Measurements from ENCODE around the gene EXOSC2.

EXOSC2 gene

DNA sequence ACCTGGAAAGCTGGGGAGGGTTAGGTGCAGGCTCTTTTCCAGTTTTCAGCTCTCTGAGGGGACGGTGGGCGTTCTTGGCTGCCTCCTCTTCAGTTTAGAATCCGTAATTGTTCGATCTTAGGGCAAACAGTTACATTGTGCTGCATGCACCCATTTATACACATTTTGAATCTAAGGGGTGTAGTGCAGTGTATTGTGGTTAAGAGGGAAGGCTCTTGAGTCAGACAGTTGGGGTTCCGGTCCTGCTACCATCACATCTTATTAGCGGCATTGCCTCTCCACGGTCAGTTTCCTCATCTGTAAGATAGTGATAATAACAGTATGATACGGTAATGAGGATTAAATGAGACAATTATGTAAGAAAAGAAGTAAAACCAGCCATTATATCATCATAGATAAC lies 625 bp downstream of the EXOSC2 start:
- no peak for DNase-seq (ENCODE audit: low read depth, low spot score)
- in situ Hi-C loops (cut with HindIII; ENCODE audit: low sequenced_read_pairs): loop anchor here (25.0 kb wide), 1 partner anchor 168 kb away; no protein-coding TSS in a partner anchor
- TF ChIP-seq, protein P1, sequence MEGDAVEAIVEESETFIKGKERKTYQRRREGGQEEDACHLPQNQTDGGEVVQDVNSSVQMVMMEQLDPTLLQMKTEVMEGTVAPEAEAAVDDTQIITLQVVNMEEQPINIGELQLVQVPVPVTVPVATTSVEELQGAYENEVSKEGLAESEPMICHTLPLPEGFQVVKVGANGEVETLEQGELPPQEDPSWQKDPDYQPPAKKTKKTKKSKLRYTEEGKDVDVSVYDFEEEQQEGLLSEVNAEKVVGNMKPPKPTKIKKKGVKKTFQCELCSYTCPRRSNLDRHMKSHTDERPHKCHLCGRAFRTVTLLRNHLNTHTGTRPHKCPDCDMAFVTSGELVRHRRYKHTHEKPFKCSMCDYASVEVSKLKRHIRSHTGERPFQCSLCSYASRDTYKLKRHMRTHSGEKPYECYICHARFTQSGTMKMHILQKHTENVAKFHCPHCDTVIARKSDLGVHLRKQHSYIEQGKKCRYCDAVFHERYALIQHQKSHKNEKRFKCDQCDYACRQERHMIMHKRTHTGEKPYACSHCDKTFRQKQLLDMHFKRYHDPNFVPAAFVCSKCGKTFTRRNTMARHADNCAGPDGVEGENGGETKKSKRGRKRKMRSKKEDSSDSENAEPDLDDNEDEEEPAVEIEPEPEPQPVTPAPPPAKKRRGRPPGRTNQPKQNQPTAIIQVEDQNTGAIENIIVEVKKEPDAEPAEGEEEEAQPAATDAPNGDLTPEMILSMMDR (IDR thresholded peaks at IDR 0.05; ENCODE audit: low read depth, low read length): no peak

DNA sequence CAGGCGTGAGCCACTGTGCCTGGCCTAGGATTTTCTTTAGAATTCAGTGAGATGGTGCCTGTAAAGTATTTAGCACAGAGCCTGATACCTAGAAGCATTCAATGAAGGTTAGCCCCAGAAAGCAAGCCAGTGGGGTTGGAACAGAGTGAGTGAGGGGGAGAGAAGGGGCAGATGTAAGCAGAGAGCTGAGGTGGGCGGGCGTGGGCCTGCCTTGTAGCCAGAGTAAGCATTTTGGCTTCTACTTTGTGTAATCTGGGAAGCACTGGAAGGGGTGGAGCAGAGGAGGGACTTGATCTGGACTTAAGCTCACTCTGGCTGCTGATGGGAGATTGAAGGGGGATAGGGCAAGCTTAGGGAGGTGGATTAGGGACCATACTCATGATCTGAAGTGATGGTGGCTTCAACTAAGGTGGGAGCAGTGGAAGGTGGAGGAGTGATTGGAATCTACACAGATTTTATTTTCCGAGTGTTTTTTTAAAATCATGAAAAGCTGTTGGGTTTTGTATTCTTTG lies 2.6 kb downstream of the EXOSC2 start:
- TF ChIP-seq, protein P1 (IDR thresholded peaks at IDR 0.05; ENCODE audit: low read depth, low read length): no peak
- no peak for DNase-seq (ENCODE audit: low read depth, low spot score)
- in situ Hi-C loops (cut with HindIII; ENCODE audit: low sequenced_read_pairs): loop anchor here (25.0 kb wide), 1 partner anchor 166 kb away; no protein-coding TSS in a partner anchor

More for the DNA sequence above, 625 bp downstream of the EXOSC2 start:
- peak overlapping the region; percentile 92 for H3K4me3 ChIP-seq (ENCODE audit: low read depth, low read length)

DNA sequence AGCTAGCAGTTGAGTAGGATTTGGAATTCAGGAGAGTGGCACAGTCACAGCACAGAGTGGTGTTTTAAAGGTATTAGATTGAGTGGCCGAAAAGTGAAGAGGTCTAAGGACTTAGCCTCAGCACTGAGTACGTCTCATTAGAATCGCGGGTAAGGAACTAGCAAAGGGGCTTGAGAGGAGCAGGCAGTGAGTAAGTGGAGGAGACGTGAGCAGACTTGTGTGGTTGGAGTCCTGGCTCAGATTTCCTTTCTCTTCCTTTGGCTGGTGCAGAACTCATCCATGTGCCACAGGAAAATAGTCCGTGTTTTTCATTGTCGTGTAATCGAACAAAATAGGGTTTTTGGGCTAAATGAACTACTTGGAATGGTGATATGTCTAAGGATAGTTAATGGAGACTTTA lies 3.4 kb downstream of the EXOSC2 start:
- H3K4me3 ChIP-seq (ENCODE audit: low read depth, low read length): no peak overlapping the region
- in situ Hi-C loops (cut with HindIII; ENCODE audit: low sequenced_read_pairs): loop anchor here (25.0 kb wide), 1 partner anchor 165 kb away; no protein-coding TSS in a partner anchor
- no peak for DNase-seq (ENCODE audit: low read depth, low spot score)
- TF ChIP-seq, protein P1 (IDR thresholded peaks at IDR 0.05; ENCODE audit: low read depth, low read length): no peak

More for the DNA sequence above, 2.6 kb downstream of the EXOSC2 start:
- no peak overlapping the region for H3K4me3 ChIP-seq (ENCODE audit: low read depth, low read length)

DNA sequence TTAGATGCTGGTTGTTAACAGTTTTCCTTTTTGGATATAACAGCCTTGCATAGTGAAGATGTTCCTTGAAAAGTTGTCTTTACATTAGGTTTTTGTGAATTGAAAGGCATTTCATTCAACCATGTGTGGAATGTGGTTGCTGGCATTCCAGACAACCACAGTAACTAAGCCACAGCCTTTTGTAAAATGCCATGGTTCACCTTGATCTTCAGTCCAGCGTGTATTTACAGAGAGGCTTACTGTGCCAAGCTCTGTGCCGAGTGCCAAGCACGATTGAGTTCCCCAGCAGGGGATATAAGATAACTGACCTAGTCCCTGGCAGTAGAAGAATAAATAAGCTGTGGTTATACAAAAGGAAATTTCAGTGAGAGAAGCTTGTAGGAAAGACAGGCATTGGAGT lies 4.9 kb downstream of the EXOSC2 start:
- TF ChIP-seq, protein P1 (IDR thresholded peaks at IDR 0.05; ENCODE audit: low read depth, low read length): no peak
- in situ Hi-C loops (cut with HindIII; ENCODE audit: low sequenced_read_pairs): loop anchor here (25.0 kb wide), 1 partner anchor 164 kb away; no protein-coding TSS in a partner anchor
- H3K4me3 ChIP-seq (ENCODE audit: low read depth, low read length): no peak overlapping the region
- DNase-seq (ENCODE audit: low read depth, low spot score): peak; percentile 76

DNA sequence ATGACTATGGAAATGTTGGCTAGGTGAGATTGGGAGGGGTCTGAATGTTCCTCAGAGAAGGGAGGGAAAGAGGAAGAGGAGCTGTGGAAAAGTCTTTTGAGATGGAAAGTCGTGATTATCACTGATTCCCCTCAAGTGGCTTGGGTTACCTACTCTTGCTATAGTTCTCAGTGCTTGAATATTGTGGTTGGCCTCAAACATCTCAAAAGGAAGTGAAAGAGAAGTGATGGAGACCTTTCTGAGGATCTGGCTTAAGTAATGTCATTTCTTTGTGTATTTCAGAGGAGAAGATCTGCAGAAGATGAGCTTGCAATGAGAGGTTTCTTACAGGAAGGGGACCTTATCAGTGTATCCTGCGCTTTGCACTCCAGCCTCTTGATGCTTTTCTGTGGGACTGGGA lies 5.5 kb downstream of the EXOSC2 start:
- TF ChIP-seq, protein P1 (IDR thresholded peaks at IDR 0.05; ENCODE audit: low read depth, low read length): no peak
- in situ Hi-C loops (cut with HindIII; ENCODE audit: low sequenced_read_pairs): loop anchor here (25.0 kb wide), 1 partner anchor 163 kb away; no protein-coding TSS in a partner anchor
- no peak for DNase-seq (ENCODE audit: low read depth, low spot score)
- no peak overlapping the region for H3K4me3 ChIP-seq (ENCODE audit: low read depth, low read length)

DNA sequence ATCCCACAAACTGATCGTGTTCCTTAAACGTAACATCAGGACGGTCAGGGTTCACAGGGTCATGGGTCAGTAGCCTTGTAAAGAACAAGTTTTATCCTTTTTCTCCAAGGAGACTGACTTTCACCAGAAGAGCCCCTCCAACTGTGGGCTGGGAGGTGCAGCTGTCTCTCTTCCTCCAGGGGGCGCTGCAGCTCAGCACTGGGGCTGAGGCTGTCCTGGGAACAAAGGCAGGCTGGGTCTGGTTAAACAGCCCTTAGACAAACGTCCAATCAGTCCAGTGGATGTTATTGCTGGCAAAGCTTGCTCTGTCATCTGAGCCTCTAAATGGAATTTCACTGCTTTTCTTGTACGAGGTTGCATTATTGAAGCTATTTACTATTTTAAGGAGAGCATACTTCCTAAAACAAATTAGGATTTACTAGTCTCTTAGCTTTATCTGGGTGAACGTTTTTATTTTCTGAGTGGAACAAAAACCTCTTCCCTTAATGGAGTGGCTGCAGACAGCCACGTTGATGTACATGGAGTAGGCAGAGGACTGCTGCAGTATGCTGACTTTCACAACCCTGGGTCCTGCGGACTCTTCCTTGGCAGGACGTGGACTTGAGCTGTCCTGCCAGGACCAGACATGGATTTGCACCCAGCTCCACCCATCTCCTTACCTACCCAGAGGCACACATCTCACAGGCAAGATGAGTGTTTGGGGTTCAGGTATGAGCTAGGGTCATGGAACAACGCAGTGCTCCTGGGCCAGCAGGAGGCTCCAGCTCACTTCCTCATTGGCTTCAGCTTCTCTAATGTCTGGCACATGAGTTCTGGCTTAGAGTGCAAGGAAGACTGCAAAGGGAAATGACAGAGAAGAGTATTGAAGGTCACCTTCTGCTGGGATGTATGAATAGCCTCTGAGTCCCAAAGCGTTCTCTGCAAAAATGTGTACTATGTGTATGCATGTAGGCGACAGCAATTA lies 7.8 kb downstream of the EXOSC2 start:
- DNase-seq (ENCODE audit: low read depth, low spot score): peak; percentile 89
- TF ChIP-seq, protein P1 (IDR thresholded peaks at IDR 0.05; ENCODE audit: low read depth, low read length): peak; percentile 99
- H3K4me3 ChIP-seq (ENCODE audit: low read depth, low read length): no peak overlapping the region
- in situ Hi-C loops (cut with HindIII; ENCODE audit: low sequenced_read_pairs): no loop called here

Measured in astrocyte of the spinal cord (primary cell).